Cardiac muscle cell (in vitro differentiated cells and primary cell): ENCODE measurements around the gene PRTG. TPM values are rescaled to one million over a fixed set of nuclear protein-coding genes. Genes with fewer than 3 reads are reported as not detected.
"Not testable (repeated sequence)": the region's sequence is repeated elsewhere in the genome, so short reads cannot be mapped to it uniquely, and the experiment has no call there.

Experiments used
- DNase-seq, 2 donors: peaks; one replicate each; pipeline versions ENCODE4 v3.0.0 to v3.0.0-alpha.2; 2010 to 2017; ENCODE audit warnings: low read depth in 1 of 2, low spot score in 1 of 2
- H3K27ac ChIP-seq: fragments of 200-600 bp; sonication (generic); 2 replicates; pipeline ENCODE4 v1.5.1; 2016
- H3K27me3 ChIP-seq: fragments of 200-600 bp; sonication (generic); 2 replicates; pipeline ENCODE4 v1.6.0; 2016; ENCODE audit warnings: control low read depth
- H3K36me3 ChIP-seq: fragments of 200-600 bp; sonication (generic); 2 replicates; pipeline ENCODE4 v1.5.1; 2016; ENCODE audit warnings: control low read depth
- H3K4me1 ChIP-seq: fragments of 200-600 bp; sonication (generic); 2 replicates; pipeline ENCODE4 v1.8.1; 2017; ENCODE audit warnings: low read depth, mild to moderate bottlenecking, mixed run types
- H3K4me3 ChIP-seq: fragments of 200-600 bp; sonication (generic); 2 replicates; pipeline ENCODE4 v1.5.1; 2016; ENCODE audit warnings: mild to moderate bottlenecking
- H3K9me3 ChIP-seq: fragments of 200-600 bp; sonication (generic); 2 replicates; pipeline ENCODE4 v1.5.1; 2017; ENCODE audit warnings: low read depth, mild to moderate bottlenecking, control low read depth
- CTCF ChIP-seq: IDR thresholded peaks from 2 replicates; pipeline ENCODE4 v1.5.1; 2012; ENCODE audit warnings: low read depth, mild to moderate bottlenecking, low read length
- polyA plus RNA-seq: library from polyadenylated mRNA; unstranded; fragments of >200 nt; fragmentation: Nextera tagmentation; extraction: Ambion mirVana; gene quantifications from 2 replicates; pipeline ENCODE4 v1.2.1, GENCODE V29; 2016
- total RNA-seq: library from RNA; depleted of rRNA; stranded (reverse); fragments of >200 nt; gene quantifications from 2 replicates; pipeline ENCODE4 v1.2.3, GENCODE V29; 2016

PRTG gene
- total RNA-seq, result 48.0 and 93.8 TPM in 2 replicates
- polyA plus RNA-seq, result 16.1 and 24.7 TPM in 2 replicates

- H3K4me1 ChIP-seq, result peaks cover 28% of the 10 kb centered on the region
- peak within 1 kb of the TSS; percentile 95 for H3K27ac ChIP-seq
- H3K36me3 ChIP-seq, result no peaks in the 10 kb centered on the region
- DNase-seq, result peak; percentile 91 to 95
- no peaks in the 10 kb centered on the region for H3K9me3 ChIP-seq
- peak within 1 kb of the TSS; percentile 99 for H3K4me3 ChIP-seq
- H3K27me3 ChIP-seq, result no peaks in the 10 kb centered on the region
- no peak for TF ChIP-seq CTCF
These were observed at the start of gene PRTG for GRCh38 chr15:55742927-55743728. TSS of gene PRTG (minus strand) at chr15:55743152. CDS start at chr15:55742931, 221 bp downstream.

GRCh38 chr15:55791551-55792400 lies 48.8 kb upstream of the PRTG start:
- DNase-seq, result peak in 1 of 2 donors; percentile 93
- no peak for TF ChIP-seq CTCF
- H3K4me3 ChIP-seq, result no peak overlapping the region
- peak overlapping the region; percentile 74 for H3K27ac ChIP-seq
- no peaks in the 10 kb centered on the region for H3K36me3 ChIP-seq
- no peaks in the 10 kb centered on the region for H3K27me3 ChIP-seq
- H3K4me1 ChIP-seq, result peaks cover 5% of the 10 kb centered on the region
- H3K9me3 ChIP-seq, result no peaks in the 10 kb centered on the region

GRCh38 chr15:55789066-55789660 lies 46.2 kb upstream of the PRTG start:
- no peak for DNase-seq
- H3K36me3 ChIP-seq, result no peaks in the 10 kb centered on the region
- no peaks in the 10 kb centered on the region for H3K27me3 ChIP-seq
- peaks cover 21% of the 10 kb centered on the region for H3K4me1 ChIP-seq
- no peak overlapping the region for H3K4me3 ChIP-seq
- no peak overlapping the region for H3K27ac ChIP-seq
- TF ChIP-seq CTCF, result peak; percentile 60
- no peaks in the 10 kb centered on the region for H3K9me3 ChIP-seq

GRCh38 chr15:55786341-55786740 lies 43.4 kb upstream of the PRTG start:
- Histone ChIP-seq H3K27me3 (no peaks in the 10 kb centered on the region), H3K4me1 (peaks cover 29% of the 10 kb centered on the region), H3K36me3 (no peaks in the 10 kb centered on the region), H3K4me3 (no peak overlapping the region), H3K9me3 (no peaks in the 10 kb centered on the region), H3K27ac (peak overlapping the region; percentile 68)
- no peak for DNase-seq
- no peak for TF ChIP-seq CTCF

- DNase-seq, H3K27me3 ChIP-seq, H3K9me3 ChIP-seq, H3K4me3 ChIP-seq, H3K36me3 ChIP-seq: not testable (repeated sequence)
- H3K27ac ChIP-seq, result peak overlapping the region; percentile 88
- peaks cover 29% of the 10 kb centered on the region for H3K4me1 ChIP-seq
These were observed 42.6 kb upstream of the PRTG start for GRCh38 chr15:55785593-55785992.
